Measurements from ENCODE around the gene RPS3. TPM values are rescaled to one million over a fixed set of nuclear protein-coding genes. Genes with fewer than 3 reads are reported as not detected.

RPS3 gene
- total and polyA plus RNA-seq, 9 of the 15 experiments (the other 6 are each of a cell fraction or from before 2014, with no cell fraction given): 2,700 to 5,771 (median 3,679) TPM

DNA sequence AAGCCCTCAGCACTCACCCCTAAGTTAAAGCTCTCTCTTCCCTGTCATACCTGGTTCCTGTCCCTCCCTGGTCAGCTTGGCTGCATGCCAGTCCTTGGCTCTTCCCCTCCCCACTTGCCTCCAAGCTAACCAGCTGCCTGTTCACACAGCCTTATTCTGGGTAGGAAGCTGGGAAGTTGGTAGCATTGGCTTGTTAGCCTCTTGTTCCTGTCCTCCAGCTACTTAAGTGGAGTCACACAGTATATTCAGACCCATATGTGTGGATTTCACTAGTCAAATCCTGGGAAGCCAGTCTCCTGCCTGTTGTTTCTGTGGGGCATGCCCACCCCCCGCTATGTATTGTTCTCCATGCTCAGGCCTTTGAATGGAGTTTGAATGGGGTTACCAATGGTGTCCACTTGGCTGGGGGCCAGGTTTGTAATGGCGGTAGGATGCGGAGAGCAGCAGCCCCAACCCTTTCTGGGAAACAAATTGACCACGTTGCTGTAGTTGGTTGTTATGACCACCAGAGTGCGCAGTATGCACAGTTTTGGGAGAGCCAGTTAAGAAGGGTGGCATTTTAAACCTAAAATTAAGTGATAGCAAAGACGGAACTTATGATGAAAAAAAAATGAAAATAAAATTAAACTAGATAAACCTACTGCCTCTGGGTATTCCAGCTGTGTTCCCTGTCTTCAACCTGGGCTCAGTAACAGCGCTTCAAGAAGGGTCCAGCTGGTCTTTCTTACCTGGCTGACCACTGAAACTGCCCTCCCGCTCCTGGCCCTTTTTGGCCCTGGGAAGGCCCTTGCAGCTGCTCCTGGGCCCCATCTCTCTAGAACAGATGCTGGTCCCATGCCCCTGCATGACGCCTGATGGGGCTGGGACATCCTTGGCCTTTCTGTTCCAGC, 10.7 kb upstream of the RPS3 start (continued):
- TF ChIP-seq, protein P1, sequence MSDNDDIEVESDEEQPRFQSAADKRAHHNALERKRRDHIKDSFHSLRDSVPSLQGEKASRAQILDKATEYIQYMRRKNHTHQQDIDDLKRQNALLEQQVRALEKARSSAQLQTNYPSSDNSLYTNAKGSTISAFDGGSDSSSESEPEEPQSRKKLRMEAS (CRISPR knock-in tag; IDR thresholded peaks at IDR 0.05): peak; percentile 23; the same call in 1 of the 2 replicates
- no peak for TF ChIP-seq POLR2H (tag; IDR thresholded peaks at IDR 0.05; ENCODE audit: low read depth)
- no peak for TF ChIP-seq ZFPM2 (CRISPR knock-in tag; IDR thresholded peaks at IDR 0.05)
- TF ChIP-seq LCOR (CRISPR knock-in tag; IDR thresholded peaks at IDR 0.05): peak; percentile 81
- peak; percentile 58 for TF ChIP-seq RFX1 (IDR thresholded peaks at IDR 0.05)
- TF ChIP-seq, protein P2, sequence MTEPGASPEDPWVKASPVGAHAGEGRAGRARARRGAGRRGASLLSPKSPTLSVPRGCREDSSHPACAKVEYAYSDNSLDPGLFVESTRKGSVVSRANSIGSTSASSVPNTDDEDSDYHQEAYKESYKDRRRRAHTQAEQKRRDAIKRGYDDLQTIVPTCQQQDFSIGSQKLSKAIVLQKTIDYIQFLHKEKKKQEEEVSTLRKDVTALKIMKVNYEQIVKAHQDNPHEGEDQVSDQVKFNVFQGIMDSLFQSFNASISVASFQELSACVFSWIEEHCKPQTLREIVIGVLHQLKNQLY (CRISPR knock-in tag; conservative IDR thresholded peaks at IDR 0.05): 0 out of 4 replicates have a peak, but pooled peaks of 1 of the 2 experiments have one; percentile 73
- peak; percentile 54 for TF ChIP-seq CREM (IDR thresholded peaks at IDR 0.05; ENCODE audit: low read depth)
- TF ChIP-seq MAZ (CRISPR knock-in tag; conservative IDR thresholded peaks at IDR 0.05 in 1 of 2, IDR thresholded peaks at IDR 0.05 in 1 of 2): peak in 1 of 2 experiments; percentile 77; a peak in 3 of 4 replicates
- peak; percentile 13 to 19; a peak in 3 of 4 replicates for TF ChIP-seq NRF1 (conservative IDR thresholded peaks at IDR 0.05 in 1 of 2, IDR thresholded peaks at IDR 0.05 in 1 of 2)
- no peak for TF ChIP-seq MED1 (CRISPR knock-in tag; IDR thresholded peaks at IDR 0.05; ENCODE audit: borderline replicate concordance)
- TF ChIP-seq RFX7 (CRISPR knock-in tag; IDR thresholded peaks at IDR 0.05): no peak
- TF ChIP-seq, protein P3, sequence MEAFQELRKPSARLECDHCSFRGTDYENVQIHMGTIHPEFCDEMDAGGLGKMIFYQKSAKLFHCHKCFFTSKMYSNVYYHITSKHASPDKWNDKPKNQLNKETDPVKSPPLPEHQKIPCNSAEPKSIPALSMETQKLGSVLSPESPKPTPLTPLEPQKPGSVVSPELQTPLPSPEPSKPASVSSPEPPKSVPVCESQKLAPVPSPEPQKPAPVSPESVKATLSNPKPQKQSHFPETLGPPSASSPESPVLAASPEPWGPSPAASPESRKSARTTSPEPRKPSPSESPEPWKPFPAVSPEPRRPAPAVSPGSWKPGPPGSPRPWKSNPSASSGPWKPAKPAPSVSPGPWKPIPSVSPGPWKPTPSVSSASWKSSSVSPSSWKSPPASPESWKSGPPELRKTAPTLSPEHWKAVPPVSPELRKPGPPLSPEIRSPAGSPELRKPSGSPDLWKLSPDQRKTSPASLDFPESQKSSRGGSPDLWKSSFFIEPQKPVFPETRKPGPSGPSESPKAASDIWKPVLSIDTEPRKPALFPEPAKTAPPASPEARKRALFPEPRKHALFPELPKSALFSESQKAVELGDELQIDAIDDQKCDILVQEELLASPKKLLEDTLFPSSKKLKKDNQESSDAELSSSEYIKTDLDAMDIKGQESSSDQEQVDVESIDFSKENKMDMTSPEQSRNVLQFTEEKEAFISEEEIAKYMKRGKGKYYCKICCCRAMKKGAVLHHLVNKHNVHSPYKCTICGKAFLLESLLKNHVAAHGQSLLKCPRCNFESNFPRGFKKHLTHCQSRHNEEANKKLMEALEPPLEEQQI (IDR thresholded peaks at IDR 0.05): no peak
- TF ChIP-seq ZNF24 (IDR thresholded peaks at IDR 0.05): no peak
- no peak for TF ChIP-seq SP2 (IDR thresholded peaks at IDR 0.05; ENCODE audit: extremely low read depth, low read depth, low read length, poor library complexity, severe bottlenecking)
- TF ChIP-seq MYC (IDR thresholded peaks at IDR 0.05; ENCODE audit: low read depth, low read length): peak; percentile 55
- no peak for TF ChIP-seq MYC (CRISPR knock-in tag; IDR thresholded peaks at IDR 0.05; ENCODE audit: borderline replicate concordance, low read depth)
- no peak for TF ChIP-seq NFYB (IDR thresholded peaks at IDR 0.05; ENCODE audit: extremely low read depth, insufficient read length)
- TF ChIP-seq TCF7 (IDR thresholded peaks at IDR 0.05; ENCODE audit: borderline replicate concordance): no peak
- no peak for TF ChIP-seq TBL1XR1 (IDR thresholded peaks at IDR 0.05; ENCODE audit: low read length in 2 of 2)
- no peak for TF ChIP-seq ZNF3 (CRISPR knock-in tag; IDR thresholded peaks at IDR 0.05)
- TF ChIP-seq, protein P4, sequence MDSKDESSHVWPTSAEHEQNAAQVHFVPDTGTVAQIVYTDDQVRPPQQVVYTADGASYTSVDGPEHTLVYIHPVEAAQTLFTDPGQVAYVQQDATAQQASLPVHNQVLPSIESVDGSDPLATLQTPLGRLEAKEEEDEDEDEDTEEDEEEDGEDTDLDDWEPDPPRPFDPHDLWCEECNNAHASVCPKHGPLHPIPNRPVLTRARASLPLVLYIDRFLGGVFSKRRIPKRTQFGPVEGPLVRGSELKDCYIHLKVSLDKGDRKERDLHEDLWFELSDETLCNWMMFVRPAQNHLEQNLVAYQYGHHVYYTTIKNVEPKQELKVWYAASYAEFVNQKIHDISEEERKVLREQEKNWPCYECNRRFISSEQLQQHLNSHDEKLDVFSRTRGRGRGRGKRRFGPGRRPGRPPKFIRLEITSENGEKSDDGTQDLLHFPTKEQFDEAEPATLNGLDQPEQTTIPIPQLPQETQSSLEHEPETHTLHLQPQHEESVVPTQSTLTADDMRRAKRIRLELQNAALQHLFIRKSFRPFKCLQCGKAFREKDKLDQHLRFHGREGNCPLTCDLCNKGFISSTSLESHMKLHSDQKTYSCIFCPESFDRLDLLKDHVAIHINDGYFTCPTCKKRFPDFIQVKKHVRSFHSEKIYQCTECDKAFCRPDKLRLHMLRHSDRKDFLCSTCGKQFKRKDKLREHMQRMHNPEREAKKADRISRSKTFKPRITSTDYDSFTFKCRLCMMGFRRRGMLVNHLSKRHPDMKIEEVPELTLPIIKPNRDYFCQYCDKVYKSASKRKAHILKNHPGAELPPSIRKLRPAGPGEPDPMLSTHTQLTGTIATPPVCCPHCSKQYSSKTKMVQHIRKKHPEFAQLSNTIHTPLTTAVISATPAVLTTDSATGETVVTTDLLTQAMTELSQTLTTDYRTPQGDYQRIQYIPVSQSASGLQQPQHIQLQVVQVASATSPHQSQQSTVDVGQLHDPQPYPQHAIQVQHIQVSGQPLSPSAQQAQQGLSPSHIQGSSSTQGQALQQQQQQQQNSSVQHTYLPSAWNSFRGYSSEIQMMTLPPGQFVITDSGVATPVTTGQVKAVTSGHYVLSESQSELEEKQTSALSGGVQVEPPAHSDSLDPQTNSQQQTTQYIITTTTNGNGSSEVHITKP (IDR thresholded peaks at IDR 0.05; ENCODE audit: partially characterized antibody): peak; percentile 13

Measured in K562 (cell line).